Measurements from ENCODE around the gene VPS52.
"Not testable (repeated sequence)": the region's sequence is repeated elsewhere in the genome, so short reads cannot be mapped to it uniquely, and the experiment has no call there.

Gene VPS52

GRCh38 chr6:33278810-33279209 lies 7.1 kb upstream of the VPS52 start:
- no peak for DNase-seq

GRCh38 chr6:33278392-33278741 lies 6.7 kb upstream of the VPS52 start:
- no peak for DNase-seq

DNA sequence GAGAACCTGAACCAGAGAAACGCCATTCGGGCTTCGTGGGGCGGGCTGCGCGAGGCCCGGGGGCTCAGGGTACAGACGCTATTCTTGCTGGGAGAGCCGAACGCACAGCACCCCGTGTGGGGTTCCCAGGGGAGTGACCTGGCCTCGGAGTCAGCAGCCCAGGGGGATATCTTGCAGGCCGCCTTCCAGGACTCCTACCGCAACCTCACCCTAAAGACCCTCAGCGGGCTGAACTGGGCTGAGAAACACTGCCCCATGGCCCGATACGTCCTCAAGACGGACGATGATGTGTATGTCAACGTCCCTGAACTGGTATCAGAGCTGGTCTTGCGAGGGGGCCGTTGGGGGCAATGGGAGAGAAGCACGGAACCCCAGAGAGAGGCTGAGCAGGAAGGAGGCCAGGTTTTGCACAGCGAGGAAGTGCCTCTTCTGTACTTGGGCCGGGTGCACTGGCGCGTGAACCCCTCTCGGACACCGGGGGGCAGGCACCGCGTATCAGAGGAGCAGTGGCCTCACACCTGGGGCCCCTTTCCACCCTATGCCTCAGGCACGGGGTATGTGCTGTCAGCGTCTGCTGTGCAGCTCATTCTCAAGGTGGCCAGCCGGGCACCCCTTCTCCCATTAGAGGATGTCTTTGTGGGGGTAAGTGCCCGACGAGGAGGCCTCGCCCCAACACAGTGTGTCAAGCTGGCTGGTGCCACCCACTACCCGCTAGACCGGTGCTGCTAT lies 6.2 kb upstream of the VPS52 start:
- no peak for DNase-seq

DNA sequence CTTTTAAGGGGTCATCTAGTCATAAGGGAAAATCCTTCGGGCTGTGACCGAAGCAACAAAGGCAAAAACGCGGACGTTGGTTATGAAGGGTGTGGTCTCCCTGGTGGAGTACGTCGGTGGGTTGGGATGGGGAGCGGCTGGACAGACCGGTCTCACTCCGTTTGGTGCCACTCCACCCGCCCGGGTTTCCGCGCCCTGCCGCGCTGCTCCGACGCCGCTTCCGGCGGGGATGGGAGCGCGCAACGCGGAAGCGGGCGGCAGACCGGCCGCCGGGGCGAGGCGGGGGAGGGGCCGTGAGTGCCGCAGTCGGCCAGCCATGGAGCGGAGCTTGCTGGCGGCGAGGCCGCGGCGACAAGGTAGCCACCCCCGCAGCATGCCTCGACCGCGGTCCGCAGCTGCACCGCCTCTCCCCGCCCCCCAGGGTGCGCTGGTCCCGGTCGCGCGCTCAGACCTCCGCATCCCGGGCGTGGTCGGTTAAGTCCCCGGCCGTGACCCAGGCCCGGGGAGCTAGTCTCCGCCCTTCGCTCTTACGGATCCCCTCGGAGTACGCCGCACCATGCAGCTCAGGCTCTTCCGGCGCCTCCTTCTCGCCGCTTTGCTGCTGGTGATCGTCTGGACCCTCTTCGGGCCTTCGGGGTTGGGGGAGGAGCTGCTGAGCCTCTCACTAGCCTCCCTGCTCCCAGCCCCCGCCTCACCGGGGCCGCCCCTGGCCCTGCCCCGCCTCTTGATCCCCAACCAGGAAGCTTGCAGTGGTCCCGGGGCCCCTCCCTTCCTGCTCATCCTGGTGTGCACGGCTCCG lies 5.4 kb upstream of the VPS52 start, which contains the start of gene B3GALT4:
Gene B3GALT4, plus strand, starts transcription at position 260 of the 799 bp plus-strand sequence. Its CDS starts 297 bp downstream, at position 557.
- DNase-seq, result peak; percentile 65 to 76

GRCh38 chr6:33276581-33276863 lies 4.8 kb upstream of the VPS52 start:
- DNase-seq, result no peak

- DNase-seq, result peak in 1 of 2 experiments; percentile 5
These were observed 4.3 kb upstream of the VPS52 start for GRCh38 chr6:33275795-33276580.

DNA sequence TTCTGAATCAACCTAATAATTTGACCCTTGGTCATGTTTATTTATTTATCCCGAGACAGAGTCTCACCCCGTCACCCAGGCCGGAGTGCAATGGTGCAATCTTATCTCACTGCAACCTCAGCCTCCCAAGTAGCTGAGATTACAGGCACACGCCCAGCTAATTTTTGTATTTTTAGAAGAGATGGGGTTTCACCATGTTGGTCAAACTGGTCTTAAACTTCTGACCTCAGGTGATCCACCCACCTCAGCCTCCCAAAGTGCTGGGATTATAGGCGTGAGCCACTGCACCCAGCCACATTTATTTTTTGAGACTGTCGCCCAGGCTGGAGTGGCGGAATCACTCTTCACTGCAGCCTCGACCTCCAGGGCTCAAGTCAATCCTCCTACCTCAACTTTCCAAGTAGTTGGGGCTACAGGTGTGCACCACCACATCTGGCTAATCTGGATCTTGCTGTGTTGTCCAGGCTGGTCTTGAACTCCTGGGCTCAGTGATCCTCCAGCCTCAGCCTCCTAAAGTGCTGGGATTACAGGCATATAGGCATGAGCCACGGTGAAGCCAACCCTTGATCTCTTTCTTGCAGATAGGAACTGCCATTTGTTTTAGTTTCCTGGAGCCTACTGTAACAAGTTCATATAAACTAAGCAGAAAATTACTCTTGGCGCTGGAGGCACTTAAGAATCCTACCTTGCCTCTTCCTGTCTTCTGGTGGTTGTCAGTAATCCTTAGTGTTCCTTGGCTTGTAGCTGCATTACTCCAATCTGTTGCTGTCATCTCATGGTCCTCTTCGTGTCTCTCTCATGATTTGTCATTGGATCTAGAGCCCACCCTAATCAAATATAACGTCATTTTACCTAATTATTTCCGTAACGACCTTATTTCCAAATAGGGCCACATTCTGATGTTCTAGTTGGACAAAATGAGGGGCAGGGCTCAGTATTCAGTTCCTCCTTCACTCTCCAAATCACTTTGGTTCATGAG lies 2.5 kb upstream of the VPS52 start:
- DNase-seq, result no peak

DNA sequence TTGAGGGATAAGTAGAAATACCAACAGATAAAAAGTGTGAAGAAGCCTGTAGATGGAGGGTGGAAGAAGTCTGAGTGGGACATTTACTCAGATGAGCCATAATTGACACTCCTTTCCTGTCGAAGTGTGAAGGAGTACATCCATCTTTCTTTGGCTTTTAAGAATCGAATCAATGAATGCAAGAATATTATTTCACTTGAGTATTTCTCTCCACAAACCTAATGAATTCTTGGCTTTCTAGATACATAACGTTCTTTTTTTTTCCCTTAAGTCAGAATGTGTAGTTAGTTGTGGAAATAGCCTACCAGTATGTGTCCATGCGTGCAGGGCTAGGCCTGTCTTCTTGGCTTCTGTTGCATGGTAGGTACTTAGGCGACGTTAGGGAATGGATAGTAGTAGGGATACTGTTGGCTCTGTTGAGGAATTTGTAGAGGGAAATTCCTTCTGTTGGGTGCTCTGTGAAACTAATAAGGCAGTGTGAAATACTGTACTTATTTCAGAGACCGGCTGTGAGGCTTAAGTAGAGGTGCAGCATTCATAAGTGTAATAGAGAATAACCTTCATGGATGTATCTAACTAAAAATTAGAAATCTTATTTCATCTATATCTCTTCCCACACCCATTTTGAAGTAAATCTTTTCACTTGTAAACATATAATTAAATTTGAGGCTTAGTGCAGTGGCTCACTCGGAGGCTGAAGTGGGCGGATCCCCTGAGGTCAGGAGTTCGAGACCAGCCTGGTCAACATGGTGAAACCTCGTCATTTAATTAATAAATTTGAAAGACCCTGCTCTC lies 1.6 kb upstream of the VPS52 start:
- DNase-seq, result no peak

GRCh38 chr6:33272275-33273128 lies 826 bp upstream of the VPS52 start:
- DNase-seq, result no peak

GRCh38 chr6:33271117-33271467 lies 584 bp downstream of the VPS52 start:
- no peak for DNase-seq

DNA sequence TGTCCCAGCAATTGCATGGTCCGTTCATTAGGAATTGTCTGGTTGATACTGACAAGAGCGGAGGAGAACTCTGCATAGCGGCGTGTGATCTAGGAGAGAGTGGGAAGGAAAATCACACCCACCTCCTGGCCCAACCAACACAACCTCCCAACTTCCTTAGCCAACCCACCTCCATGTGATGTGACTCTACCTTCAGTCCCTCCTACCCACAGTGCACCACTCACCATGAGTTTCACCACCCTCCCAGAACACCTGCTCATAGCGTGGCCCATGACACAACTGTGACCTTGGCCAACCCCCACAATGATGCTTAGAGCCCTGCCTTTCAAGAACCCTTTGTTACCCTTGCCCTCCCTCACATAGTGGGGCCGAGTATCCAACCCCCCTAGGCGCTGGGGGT lies 7.7 kb downstream of the VPS52 start:
- DNase-seq, result no peak

- not testable (repeated sequence) for DNase-seq
These were observed 9.2 kb downstream of the VPS52 start for GRCh38 chr6:33262490-33262889.

- DNase-seq, result no peak
These were observed 12.6 kb downstream of the VPS52 start for GRCh38 chr6:33259032-33259431.

- no peak for DNase-seq
These were observed 17.1 kb downstream of the VPS52 start for GRCh38 chr6:33254591-33254990.

DNA sequence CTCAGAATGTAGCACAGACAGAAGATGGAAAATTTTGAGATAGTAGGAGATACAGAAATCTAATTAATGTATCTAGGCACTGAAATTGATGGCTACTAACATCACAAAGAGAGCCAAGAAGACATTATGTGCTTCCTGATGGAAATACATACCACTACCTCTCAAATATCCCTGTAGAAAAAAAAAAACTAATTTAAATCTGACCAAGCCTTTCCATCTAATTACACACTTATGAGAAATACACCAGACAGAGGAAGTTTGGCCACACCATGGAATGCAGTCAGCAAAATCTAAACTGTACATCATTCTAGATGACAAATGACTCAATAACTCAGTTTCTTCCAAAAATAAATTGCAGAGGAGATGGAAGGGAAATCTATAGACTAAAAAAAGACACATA lies 18.9 kb downstream of the VPS52 start:
- DNase-seq, result no peak

- DNase-seq, result no peak
These were observed 20.2 kb downstream of the VPS52 start for GRCh38 chr6:33251395-33252012.

DNA sequence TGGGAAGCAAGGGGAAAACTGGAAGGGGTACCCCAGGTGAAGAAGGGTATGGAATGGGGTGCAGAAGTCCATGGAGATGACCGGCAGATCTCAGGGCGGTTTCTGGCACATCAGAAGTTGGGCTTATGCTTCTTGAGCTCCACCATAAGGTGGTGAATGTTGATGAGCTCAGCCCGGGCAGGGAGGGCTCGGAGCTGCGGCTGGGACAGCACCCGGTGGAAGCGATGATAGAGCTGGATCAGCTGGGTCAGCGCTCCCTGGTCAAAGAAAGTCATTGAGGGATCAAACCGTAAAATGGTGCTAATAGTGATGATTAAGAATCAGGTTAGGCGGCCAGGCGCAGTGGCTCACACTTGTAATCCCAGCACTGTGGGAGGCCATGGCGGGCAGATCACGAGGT lies 20.9 kb downstream of the VPS52 start:
- no peak for DNase-seq

GRCh38 chr6:33249732-33250630 lies 21.7 kb downstream of the VPS52 start:
- DNase-seq, result no peak
